SJSA1 (cell line): ENCODE results near the gene LINC00237. TPM values are rescaled to one million over a fixed set of nuclear protein-coding genes. Genes with fewer than 3 reads are reported as not detected.
A peak's percentile ranks its signal among the peaks of the same experiment; 100 is the strongest.

Experiments used
- DNase-seq, 2 experiments: peaks; one replicate each; pipeline ENCODE4 v3.0.0-alpha.2; 2015 to 2020; ENCODE audit warnings: low spot score in 2 of 2, low read depth in 1 of 2
- H3K27ac ChIP-seq: fragments of 250-450 bp; sonication (Bioruptor Pico); 2 replicates; pipeline ENCODE4 v1.5.1; 2020; ENCODE audit warnings: mild to moderate bottlenecking, moderate library complexity
- H3K27me3 ChIP-seq: fragments of 250-450 bp; sonication (Bioruptor Pico); replicated peaks from 2 replicates; pipeline ENCODE4 v1.5.1; 2020; ENCODE audit warnings: mild to moderate bottlenecking, moderate library complexity
- H3K36me3 ChIP-seq: fragments of 250-450 bp; sonication (Bioruptor Pico); 2 replicates; pipeline ENCODE4 v1.5.1; 2020; ENCODE audit warnings: mild to moderate bottlenecking
- H3K4me1 ChIP-seq: fragments of 250-450 bp; sonication (Bioruptor Pico); replicated peaks from 2 replicates; pipeline ENCODE4 v1.6.1; 2021; ENCODE audit warnings: mild to moderate bottlenecking
- H3K4me3 ChIP-seq: fragments of 250-450 bp; sonication (Bioruptor Pico); 2 replicates; pipeline ENCODE4 v1.5.1; 2020; ENCODE audit warnings: mild to moderate bottlenecking
- H3K9me3 ChIP-seq: fragments of 250-450 bp; sonication (Bioruptor Pico); replicated peaks from 2 replicates; pipeline ENCODE4 v1.5.1; 2020; ENCODE audit warnings: mild to moderate bottlenecking
- total RNA-seq: library from RNA; depleted of rRNA; stranded (reverse); fragments of >200 nt; shearing (Covaris generic); gene quantifications from 2 replicates; pipeline ENCODE4 v1.2.3, GENCODE V29; 2014

Gene LINC00237
- total RNA-seq, 1 experiment from 2014 or later, result not detected

DNA sequence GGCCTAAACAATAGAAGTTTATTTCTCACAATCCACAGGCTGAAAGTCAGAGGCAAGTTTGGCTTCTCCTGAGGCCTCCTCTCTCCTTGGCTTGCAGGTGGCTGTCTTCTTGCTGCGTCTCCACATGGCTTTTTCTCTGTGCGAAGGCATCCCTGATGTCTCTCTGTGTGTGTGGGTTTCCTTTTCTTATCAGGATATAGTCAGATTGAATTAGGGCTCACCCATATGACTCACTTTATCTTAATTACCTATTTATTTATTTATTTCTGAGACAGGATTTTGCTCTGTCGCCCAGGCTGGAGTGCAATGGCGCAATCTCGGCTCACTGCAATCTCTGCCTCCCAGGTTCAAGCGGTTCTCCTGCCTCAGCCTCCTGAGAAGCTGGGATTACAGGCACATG is 30.7 kb downstream of the LINC00237 start:
- Histone ChIP-seq H3K4me1 (peaks cover 4% of the 10 kb centered on the region; the same call in 1 of the 2 replicates), H3K27ac (no peak overlapping the region), H3K4me3 (no peak overlapping the region), H3K36me3 (no peaks in the 10 kb centered on the region), H3K9me3 (no peaks in the 10 kb centered on the region), H3K27me3 (no peaks in the 10 kb centered on the region)
- no peak for DNase-seq

- DNase-seq, result no peak
- Histone ChIP-seq H3K4me1 (peaks cover 4% of the 10 kb centered on the region; the same call in 1 of the 2 replicates), H3K27ac (no peak overlapping the region), H3K36me3 (no peaks in the 10 kb centered on the region), H3K9me3 (no peaks in the 10 kb centered on the region), H3K4me3 (no peak overlapping the region), H3K27me3 (no peaks in the 10 kb centered on the region)
Observed at GRCh38 chr20:21074605-21075336, 31.4 kb downstream of the LINC00237 start.

DNA sequence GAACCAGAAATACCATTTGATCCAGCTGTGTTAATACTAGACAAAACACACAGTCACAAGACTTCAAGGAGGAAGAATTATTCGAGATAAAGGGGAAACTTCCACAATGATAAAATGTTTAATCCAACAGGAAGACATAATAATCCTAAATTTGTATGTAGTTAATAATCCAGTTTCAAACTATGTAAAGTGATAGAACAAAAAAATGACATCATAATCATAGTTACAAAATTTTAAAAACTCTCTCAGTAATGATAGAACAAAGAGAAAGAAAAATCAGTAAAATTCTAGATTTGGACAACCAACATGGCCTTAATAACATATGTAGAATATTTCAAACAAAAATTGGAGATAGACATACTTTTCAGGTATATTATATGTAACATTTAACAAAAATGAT is 38.9 kb downstream of the LINC00237 start:
- DNase-seq, result no peak
- Histone ChIP-seq H3K36me3 (no peaks in the 10 kb centered on the region), H3K27ac (no peak overlapping the region), H3K27me3 (no peaks in the 10 kb centered on the region), H3K9me3 (no peaks in the 10 kb centered on the region), H3K4me3 (no peak overlapping the region), H3K4me1 (no peaks in the 10 kb centered on the region)

- Histone ChIP-seq H3K4me3 (no peak overlapping the region), H3K9me3 (no peaks in the 10 kb centered on the region), H3K27ac (no peak overlapping the region), H3K36me3 (no peaks in the 10 kb centered on the region), H3K27me3 (no peaks in the 10 kb centered on the region; the same call in 1 of the 2 replicates), H3K4me1 (no peaks in the 10 kb centered on the region)
- no peak for DNase-seq
Observed at GRCh38 chr20:21064924-21065323, 41.2 kb downstream of the LINC00237 start.

DNA sequence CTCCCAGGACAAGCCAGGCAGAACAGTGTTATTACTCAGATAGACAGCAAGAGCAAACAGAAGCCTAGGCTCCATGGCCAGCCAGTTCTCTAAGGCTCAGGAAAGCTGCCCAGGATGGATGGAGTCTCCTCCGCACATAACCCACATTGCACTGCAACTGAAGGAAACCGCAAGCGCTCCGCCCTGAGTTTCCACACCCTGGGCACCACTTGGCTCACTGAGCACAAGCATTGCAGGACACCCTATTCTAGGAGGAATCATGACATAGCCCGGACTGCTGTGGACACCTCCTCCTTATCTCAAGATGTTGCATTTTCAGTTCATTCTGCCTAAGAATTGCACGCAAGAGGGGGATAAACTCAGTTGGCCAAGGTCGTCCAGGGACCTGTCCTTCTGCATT is 42.9 kb downstream of the LINC00237 start:
- Histone ChIP-seq H3K27ac (no peak overlapping the region), H3K36me3 (no peaks in the 10 kb centered on the region), H3K9me3 (no peaks in the 10 kb centered on the region), H3K4me1 (no peaks in the 10 kb centered on the region), H3K27me3 (no peaks in the 10 kb centered on the region; the same call in 1 of the 2 replicates), H3K4me3 (no peak overlapping the region)
- DNase-seq, result no peak

GRCh38 chr20:21053002-21053762 is 53.0 kb downstream of the LINC00237 start:
- Histone ChIP-seq H3K4me3 (no peak overlapping the region), H3K9me3 (no peaks in the 10 kb centered on the region), H3K4me1 (no peaks in the 10 kb centered on the region), H3K27me3 (no peaks in the 10 kb centered on the region; the same call in 1 of the 2 replicates), H3K36me3 (no peaks in the 10 kb centered on the region), H3K27ac (no peak overlapping the region)
- DNase-seq, result no peak

DNA sequence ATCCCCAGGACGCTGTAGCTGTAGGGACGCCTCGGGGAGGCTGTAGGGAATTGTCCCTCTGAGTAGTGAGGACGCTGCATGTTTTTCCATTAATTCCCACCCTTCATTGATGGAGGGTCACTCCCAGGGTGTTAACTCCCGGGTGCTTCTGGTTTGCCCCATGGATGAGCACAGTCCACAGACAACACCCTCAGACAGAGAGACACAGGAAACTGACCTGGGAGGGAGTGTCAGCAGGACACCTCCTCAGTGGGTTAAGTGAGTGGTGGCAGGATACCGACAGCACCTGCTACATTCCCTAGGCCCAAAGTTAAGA is 53.5 kb downstream of the LINC00237 start:
- H3K9me3 ChIP-seq, result no peaks in the 10 kb centered on the region
- DNase-seq, result no peak

DNA sequence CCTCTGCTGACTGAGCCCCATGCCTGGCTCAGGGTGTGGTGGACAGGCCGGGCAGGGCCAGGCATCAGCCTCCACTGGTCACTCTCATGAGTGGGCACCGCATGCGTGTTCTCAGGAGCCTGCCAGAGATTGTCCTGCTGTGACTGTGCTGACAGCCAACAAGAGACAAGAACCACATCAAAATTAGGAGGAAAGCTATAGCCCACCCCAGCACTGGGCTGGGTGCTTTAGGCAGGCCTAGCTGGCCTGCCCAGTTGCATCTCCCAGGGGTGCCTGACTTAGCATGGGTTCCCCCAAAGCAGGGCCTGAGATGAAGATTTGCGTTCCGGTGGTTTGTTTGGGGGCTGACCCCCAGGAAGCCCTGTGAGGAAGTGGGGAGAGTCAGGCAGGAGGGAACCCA is 53.9 kb downstream of the LINC00237 start:
- no peaks in the 10 kb centered on the region; the same call in 1 of the 2 replicates for H3K27me3 ChIP-seq

More for the DNA sequence above, 53.5 kb downstream of the LINC00237 start:
- H3K4me3 ChIP-seq, result no peak overlapping the region
- no peaks in the 10 kb centered on the region for H3K4me1 ChIP-seq
- no peaks in the 10 kb centered on the region for H3K36me3 ChIP-seq
- no peak overlapping the region for H3K27ac ChIP-seq
- H3K27me3 ChIP-seq, result no peaks in the 10 kb centered on the region; the same call in 1 of the 2 replicates

GRCh38 chr20:21050710-21051109 is 55.4 kb downstream of the LINC00237 start:
- peak in 1 of 2 experiments; percentile 13 for DNase-seq
- Histone ChIP-seq H3K4me3 (no peak overlapping the region), H3K27me3 (no peaks in the 10 kb centered on the region), H3K27ac (no peak overlapping the region), H3K9me3 (no peaks in the 10 kb centered on the region), H3K36me3 (no peaks in the 10 kb centered on the region), H3K4me1 (no peaks in the 10 kb centered on the region)

More for the DNA sequence above, 53.9 kb downstream of the LINC00237 start:
- no peaks in the 10 kb centered on the region for H3K4me1 ChIP-seq
- H3K27ac ChIP-seq, result no peak overlapping the region
- no peaks in the 10 kb centered on the region for H3K9me3 ChIP-seq
- no peak for DNase-seq
- no peaks in the 10 kb centered on the region for H3K36me3 ChIP-seq
- H3K4me3 ChIP-seq, result no peak overlapping the region

DNA sequence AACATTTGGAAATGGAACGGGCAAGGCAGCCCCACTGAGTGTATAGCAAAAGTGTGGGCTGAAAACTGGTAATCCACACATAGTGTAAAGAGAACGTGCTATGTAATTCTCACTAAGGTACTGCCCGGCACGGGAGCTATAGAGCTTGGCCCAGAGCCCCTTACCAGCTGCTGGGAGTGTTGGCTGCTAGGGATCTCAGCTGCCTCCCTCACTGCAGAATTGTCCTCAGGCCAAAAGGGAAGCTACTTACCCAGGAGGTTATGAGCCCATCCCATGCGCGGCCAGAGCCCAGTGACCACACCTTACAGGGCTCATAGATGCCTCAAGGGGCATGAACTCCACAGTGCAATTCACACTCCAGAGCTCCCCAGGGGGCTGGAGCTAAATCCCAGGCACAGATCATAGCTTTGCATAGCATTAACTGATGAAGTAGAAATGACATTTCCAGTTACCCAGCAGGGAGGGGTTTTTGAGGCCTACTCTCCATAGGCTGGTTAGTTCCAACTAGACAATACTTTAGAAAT is 56.8 kb downstream of the LINC00237 start:
- peak in 1 of 2 experiments; percentile 23 for DNase-seq
- H3K27me3 ChIP-seq, result no peaks in the 10 kb centered on the region
- H3K27ac ChIP-seq, result no peak overlapping the region
- H3K36me3 ChIP-seq, result no peaks in the 10 kb centered on the region
- H3K9me3 ChIP-seq, result no peaks in the 10 kb centered on the region
- H3K4me1 ChIP-seq, result no peaks in the 10 kb centered on the region
- H3K4me3 ChIP-seq, result no peak overlapping the region

DNA sequence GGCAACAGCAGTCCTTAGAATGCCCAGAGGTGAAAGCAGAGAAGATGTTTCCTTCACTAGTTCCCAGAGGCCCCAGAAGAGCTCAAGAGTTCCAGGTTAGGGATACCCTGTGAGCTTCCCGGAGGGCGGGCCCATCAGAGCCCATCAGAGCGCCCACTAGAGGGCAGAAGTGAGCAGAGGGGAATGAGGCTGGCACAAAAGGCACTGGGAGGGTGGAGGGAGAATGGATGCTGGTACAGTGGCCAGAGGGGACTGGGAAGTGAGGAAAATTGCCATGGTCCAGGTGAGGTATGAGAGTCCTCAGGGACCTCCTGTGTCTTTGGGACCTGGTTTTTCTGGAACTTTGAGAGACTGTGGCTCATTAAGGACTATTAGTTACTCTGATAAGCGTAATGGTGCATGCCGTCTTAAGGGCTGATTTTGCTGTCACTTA is 57.3 kb downstream of the LINC00237 start:
- Histone ChIP-seq H3K4me3 (no peak overlapping the region), H3K27ac (no peak overlapping the region), H3K27me3 (no peaks in the 10 kb centered on the region), H3K36me3 (no peaks in the 10 kb centered on the region), H3K9me3 (no peaks in the 10 kb centered on the region), H3K4me1 (no peaks in the 10 kb centered on the region)
- DNase-seq, result peak; percentile 15 to 55

GRCh38 chr20:21047981-21048380 is 58.2 kb downstream of the LINC00237 start:
- Histone ChIP-seq H3K27ac (no peak overlapping the region), H3K27me3 (no peaks in the 10 kb centered on the region), H3K4me3 (no peak overlapping the region), H3K9me3 (no peaks in the 10 kb centered on the region), H3K4me1 (no peaks in the 10 kb centered on the region), H3K36me3 (no peaks in the 10 kb centered on the region)
- no peak for DNase-seq

DNA sequence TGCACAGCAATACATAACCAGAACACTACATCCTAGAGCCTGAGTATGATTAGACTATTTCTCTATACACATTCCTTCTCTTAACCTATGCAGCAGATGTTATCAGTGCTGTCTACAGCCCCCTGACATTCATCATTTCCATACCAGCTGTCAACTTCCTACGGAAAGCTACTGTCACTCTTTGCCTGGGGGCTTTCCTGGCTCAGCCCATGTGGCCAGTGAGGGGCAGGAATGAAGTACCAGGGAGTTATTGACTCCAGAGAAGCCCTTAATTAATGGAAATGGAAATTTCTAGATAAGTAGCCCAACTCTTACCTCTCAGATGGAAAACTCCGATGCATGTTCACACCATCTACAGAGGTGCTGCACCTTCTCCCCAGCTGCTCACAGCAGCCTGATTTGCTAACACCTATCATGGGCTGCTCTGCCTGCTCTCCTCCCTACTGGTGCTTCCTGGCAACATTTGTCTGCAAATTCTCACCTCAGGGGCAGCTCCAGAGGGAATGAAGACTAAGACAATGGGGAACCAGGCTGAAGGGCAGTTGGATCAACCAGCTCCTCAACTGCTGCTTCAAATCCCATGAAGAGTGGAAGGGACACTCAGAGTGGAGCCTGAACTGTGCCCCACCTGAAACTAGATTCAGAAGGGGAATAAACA is 59.6 kb downstream of the LINC00237 start:
- H3K36me3 ChIP-seq, result no peaks in the 10 kb centered on the region
- peak in 1 of 2 experiments; percentile 16 for DNase-seq
- H3K4me3 ChIP-seq, result no peak overlapping the region
- no peaks in the 10 kb centered on the region for H3K9me3 ChIP-seq
- no peak overlapping the region for H3K27ac ChIP-seq
- H3K4me1 ChIP-seq, result no peaks in the 10 kb centered on the region
- H3K27me3 ChIP-seq, result no peaks in the 10 kb centered on the region
